GM19193 (cell line): ENCODE data around the gene PRRC2A.

Experiments used
- POLR2A ChIP-seq: IDR thresholded peaks from 4 replicates; pipeline ENCODE4 v1.6.1; 2011; ENCODE audit not compliant: insufficient read depth, insufficient read length; ENCODE audit errors: extremely low read depth

The PRRC2A gene

DNA sequence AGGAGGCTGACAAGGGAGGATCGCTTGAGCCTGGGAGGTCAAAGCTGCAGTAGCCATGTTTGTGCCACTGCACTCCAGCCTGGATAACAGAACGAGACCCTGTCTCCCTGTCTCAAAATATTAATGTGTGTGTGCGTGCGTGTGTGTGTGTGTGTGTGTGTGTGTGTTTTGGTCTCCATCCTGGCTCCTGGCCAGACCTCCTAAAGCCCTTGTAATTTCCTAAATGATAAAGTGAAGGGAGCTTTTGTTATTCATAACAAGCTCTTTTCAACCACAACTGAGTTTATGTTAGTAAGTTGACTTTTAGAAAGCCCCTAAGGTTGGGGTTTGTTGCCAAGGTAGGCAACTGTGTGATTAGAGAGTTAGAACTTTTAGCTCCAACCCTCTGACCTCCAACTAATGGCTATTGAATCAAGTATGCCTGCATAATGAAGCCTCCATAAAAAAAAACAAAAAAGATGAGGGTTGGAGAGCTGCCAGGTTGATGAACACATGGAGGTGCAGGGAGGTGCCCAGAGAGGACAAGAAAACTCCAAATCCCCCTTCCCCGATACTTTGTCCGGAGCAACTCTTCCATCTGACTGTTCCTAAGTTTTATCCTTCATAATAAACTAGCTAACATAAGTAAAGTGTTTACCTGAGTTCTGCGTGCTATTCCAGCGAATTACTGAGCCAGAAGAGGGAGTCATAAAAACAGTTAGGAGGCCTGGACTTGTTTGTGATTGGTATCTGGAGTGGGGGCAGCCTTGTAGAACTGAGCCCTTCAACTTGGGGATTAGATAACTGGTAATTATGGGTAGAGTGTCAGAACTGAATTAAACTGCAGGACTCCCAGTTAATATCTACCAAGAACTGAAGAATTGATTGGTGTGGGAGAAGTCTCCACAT lies 10.8 kb upstream of the PRRC2A start:
- TF ChIP-seq POLR2A = no peak

DNA sequence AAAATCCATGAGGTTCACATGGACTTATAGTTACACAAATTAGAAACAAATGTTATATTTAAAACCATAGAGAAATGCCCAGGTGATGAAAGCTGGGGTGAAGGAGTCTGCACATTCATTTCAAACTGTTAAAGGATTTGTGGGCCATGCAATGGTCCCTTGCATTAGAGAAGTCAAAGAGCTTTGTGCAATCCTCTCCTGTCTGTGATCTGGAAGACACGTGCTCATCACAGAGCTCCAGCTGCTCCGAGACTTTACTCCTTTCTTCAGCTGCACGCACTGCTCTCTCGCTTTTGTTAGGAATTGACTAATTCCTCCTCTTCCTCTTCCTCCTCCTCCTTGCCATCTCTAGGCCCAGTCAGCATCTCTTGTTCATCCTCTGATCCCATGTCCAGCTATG lies 9.5 kb upstream of the PRRC2A start:
- TF ChIP-seq POLR2A = no peak

DNA sequence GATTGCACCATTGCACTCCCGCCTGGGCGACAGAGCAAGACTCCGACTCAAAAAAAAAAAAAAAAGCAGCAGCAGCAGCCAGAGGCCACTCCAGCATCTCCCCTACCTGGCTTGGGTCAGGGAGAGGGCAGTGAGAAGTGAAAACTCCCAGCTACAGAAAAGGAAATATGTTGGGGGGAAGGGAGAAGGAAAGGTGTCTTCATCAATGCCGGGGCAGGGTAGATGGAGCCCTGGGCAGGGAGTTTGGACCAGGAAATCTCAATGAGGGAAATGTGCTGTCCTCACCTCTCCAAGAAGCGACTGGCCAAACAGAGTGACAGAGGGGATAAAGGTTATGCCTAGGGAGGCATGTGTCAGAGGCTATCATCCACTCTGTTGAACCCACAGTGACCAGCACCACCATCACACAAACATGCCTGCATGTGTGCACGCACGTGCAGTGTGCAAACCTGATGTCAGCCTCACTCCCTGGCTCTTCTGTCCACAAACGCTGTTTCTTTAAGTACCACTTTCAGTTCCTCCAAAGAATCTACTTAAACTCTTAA lies 6.4 kb upstream of the PRRC2A start:
- no peak for TF ChIP-seq POLR2A

DNA sequence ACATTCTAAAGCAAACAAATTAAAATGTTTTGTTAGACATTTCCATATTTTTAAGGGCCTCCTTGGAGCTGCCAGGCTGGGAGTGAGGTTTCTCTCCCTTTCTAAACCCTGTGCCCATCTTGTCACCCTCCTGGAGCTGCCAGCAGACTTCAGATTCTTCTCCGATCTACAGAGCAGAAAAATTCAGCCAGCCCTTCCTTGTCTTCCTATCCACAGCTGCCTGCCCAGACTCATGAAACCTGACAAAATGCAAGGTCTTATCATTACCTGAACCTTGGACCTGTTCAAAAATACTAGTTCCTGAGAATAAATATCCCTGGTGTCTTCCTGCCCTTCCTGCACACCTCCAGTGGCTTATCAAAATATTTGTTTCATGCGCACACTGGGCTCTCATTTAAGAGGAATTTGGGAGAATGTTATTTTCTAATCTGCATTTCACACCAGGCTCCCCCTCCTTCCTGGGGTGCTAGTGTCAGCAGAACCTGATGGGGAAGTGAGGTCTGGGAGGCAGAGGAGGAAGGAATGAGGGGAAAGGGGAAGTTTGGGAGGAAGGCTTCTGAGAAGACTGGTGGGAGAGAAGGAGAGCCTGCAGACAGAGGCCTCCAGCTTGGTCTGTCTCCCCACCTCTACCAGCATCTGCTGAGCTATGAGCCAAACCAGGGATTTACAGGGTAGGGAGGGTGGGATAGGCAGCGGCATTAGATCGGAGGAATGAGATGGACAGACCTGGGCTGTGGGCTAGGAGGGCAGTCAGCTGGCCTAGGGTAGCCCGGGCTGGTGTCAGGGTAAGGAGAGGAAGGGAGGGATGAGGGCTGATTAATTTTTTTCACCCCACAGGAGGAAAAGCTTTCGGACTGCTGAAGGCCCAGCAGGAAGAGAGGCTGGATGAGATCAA lies 5.6 kb upstream of the PRRC2A start, which contains the start of gene AIF1:
TSS of gene AIF1 (plus strand) at position 551 of the 895 bp plus-strand sequence. CDS start at position 647, 96 bp downstream.
- no peak for TF ChIP-seq POLR2A

DNA sequence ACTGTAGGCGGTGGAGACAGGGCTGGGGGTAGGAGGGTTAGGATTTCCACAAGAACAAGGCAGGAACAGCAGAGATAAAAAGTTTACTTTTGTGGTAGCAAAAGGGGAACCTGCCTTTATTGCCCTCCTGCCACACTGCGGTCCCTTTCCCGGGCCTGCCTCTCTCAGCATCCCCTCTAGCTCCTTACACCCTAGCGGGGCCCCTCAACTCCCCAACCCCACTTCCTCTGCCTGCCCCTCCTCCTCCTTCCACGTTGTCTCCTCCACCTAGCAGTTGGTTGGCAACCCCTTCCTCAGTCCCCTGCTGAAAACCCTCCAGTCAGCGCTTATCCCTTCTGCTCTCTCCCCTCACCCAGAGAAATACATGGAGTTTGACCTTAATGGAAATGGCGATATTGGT lies 4.8 kb upstream of the PRRC2A start:
- no peak for TF ChIP-seq POLR2A

DNA sequence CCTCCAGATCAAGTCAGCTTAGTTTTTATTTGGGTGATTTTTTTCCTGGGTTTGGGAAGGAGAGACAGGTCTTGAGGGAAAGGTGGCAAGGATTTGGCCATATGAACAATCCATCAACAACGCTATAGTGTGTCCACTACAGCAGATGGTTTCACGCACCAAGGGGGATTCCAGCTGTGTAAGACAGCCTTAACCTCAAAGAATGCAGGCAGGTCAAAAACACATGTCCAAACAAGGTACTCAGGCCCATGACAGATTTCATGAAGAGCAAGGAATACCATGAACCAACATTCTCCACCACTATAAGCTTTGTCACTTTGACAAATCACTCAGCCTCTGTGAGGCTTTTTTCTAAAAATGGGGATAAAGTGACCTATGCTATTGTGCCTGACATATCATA lies 3.5 kb upstream of the PRRC2A start:
- TF ChIP-seq POLR2A = no peak

DNA sequence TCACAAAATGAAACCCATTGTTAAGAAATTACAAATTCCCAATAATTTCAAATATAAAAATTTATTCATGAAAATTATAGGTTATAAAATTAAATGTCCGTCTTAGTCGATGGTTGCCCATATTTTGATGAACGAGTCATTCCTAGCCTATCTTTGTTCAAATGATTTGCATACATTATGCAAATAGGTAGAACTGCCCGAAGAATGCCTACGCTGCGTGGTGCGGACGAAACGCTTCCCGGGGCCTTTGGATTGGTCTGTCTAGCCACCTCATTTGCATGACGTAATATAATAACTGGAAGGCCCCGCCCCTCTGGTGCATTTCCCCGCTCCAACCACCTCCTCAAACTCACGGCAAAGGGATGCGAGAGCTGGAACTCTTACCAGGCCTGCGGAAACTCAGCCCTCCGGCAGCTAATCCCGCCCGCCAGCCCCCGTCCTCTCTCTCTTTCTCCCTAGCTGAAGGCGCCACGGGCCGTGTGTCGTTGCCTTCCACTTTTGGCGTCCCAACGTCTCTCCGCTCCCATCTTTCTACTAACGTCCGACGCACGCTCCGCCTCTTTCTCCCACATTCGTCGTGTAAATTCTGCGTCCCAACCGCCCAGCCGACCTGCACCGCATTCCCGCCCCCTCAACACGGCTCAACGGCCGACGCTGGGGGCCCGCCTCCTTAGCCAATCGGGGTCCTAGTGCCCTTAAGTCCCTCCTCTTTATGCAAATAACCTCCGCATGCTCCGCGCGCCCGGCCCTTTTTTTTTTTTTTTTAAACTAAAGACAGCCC lies 520 bp upstream of the PRRC2A start:
- peak; percentile 89 for TF ChIP-seq POLR2A

DNA sequence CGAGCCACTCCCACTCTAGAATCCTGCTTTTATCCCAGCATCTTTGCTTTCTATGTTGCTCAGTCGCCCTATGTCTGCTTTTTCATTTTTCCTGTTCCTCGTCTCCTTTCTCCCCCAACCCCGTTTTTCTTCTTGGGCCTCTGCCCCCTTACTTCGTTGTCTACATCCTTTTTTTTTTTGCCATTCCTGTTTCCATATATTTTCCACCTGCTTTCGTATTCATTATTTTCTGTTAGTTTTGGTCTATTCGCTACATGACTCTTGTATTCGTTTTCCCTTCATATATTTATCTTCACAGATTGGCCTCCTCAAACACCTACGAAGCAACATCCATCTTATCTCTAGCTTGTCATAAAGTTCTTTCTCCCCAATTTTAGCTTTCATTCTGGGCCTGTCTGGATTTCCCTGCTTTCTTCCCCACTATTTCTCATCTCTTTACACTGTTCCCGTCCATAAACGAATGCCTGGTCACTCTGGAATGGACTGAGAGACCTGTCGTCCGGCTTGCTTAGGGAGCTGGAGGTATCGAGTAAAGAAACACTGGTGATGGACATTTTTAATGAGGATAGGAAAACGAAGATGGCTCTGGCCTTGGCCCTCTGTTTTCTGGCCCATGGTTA lies 915 bp downstream of the PRRC2A start:
- TF ChIP-seq POLR2A = no peak

DNA sequence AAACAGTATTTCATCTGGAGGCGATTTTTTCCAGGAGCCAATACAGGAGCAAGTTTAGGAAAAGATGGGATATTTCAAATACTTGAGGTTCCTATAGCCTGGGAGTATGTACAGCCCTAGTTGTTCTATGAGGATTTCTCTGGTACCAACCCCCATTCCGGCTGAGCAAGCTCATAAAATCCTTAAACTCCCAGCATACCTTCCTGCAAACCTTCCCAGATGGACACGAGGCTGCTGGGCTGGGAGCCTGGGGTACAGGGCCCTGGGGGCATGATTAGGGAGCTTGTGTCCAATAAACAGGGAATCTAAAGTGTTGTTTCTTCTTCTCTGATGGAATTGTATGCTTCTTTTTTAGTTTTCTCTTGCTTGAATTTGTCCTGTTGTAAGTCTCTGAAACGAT lies 1.5 kb downstream of the PRRC2A start:
- no peak for TF ChIP-seq POLR2A

DNA sequence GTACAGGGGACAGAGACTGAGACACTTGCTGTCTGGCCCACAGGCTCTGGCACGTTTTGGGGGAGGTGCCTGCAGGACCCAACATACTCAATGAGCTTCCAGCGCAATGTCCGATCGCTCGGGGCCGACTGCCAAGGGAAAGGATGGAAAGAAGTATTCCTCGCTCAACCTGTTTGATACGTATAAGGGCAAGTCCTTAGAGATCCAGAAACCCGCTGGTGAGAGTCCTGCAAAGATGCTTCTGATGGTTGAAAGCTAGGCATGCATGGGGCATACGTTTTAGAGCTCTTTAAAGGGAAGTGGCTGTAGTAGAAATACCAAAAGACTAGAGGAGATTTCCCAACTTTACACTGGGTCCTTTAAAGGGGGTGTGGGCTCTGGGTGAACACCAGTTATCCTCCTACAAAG lies 2.2 kb downstream of the PRRC2A start:
- no peak for TF ChIP-seq POLR2A

DNA sequence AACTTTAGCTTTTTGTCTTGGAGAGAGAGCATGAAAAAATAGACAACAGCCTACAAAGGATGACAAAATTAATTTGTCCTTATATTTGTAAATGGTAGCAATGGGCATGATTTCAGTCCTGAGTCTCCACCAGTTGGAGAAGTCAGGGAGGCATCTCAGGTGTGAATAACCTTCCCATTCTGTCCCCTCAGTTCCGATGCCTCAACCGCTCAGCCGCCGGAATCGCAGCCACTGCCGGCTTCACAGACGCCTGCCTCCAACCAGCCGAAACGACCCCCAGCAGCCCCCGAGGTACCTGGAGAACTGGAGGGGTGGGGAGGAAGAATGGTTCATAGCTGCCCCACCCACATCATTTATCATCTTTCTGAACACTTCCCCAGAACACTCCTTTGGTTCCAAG lies 3.6 kb downstream of the PRRC2A start:
- no peak for TF ChIP-seq POLR2A

DNA sequence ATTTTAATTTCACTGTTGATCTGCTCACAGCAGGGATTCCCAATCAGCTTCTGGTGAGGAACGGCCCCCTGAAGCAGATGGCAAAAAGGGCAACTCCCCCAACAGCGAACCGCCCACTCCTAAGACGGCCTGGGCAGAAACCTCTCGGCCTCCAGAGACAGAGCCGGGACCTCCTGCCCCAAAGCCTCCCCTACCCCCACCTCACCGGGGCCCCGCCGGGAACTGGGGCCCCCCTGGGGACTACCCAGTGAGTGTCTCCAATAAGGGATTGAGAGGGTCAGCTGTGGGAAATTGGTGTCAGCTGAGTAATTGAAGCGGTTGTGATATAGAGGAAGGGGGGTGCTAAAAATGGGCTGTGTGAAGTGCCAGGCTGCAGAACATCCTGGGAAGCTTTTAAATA lies 6.4 kb downstream of the PRRC2A start:
- no peak for TF ChIP-seq POLR2A

DNA sequence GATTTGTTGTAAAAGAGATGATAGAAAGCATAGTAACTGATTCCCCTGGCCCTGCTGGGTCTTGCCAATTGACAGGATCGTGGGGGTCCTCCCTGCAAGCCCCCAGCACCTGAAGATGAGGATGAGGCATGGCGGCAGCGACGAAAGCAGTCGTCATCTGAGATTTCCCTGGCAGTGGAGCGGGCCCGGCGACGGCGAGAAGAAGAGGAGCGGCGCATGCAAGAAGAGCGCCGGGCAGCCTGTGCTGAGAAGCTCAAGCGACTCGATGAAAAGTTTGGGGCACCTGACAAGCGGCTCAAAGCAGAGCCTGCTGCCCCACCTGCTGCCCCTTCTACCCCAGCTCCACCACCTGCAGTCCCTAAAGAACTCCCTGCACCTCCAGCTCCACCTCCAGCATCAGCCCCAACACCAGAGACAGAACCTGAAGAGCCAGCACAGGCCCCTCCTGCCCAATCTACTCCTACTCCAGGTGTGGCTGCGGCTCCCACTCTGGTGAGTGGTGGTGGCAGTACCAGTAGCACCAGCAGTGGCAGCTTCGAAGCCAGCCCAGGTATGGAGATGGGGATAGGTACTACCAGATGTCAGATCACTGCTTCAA lies 7.3 kb downstream of the PRRC2A start:
- no peak for TF ChIP-seq POLR2A

DNA sequence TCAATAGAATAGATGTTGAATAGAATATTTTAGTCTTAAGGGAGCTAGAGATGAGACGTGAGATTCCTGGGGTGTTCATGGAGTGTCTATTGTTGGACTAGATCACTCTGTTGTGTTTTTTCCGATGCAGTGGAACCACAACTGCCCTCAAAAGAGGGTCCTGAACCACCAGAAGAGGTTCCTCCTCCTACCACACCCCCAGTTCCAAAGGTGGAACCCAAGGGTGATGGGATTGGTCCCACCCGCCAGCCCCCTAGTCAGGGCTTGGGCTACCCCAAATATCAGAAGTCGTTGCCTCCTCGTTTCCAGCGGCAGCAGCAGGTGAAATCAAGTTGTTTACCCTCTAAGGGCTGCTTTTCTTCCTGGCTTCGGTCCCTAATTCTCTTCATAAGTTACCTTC lies 8.5 kb downstream of the PRRC2A start:
- no peak for TF ChIP-seq POLR2A

DNA sequence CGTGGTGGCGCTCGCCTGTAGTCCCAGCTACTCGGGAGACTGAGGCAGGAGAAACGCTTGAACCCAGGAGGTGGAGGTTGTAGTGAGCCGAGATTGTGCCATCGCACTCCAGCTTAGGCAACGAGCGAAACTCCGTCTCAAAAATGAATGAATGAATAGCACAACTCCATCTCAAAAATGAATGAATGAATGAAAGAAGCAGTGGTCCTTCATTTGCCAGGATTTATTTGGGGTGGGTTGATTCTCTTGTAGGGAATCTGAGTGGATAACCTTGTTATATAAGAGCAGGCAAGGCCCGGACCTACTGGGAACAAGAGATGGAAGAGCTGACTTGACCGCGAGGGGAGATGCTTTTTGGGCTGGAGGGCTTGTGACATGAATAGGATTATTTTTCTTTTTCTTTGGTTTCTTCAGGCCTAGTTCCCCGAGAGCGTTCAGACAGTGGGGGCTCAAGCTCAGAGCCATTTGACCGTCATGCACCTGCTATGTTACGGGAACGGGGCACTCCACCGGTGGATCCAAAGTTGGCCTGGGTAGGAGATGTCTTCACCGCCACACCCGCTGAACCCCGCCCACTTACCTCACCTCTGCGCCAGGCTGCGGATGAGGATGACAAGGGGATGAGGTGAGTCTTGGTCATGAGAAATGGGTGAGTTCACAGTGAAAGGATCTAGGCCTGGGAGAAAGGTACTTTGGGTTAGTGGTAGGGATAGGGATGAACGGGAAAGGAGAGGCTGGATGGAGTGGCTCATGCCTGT lies 9.8 kb downstream of the PRRC2A start:
- TF ChIP-seq POLR2A = no peak
